ENCODE data around the gene EML2. TPM values are rescaled to one million over a fixed set of nuclear protein-coding genes. Genes with fewer than 3 reads are reported as not detected.

The EML2 gene
- total and polyA plus RNA-seq, 2 of the 8 experiments (the other 6 are each of a cell fraction or from before 2014, with no cell fraction given): 28.8 to 29.4 TPM

DNA sequence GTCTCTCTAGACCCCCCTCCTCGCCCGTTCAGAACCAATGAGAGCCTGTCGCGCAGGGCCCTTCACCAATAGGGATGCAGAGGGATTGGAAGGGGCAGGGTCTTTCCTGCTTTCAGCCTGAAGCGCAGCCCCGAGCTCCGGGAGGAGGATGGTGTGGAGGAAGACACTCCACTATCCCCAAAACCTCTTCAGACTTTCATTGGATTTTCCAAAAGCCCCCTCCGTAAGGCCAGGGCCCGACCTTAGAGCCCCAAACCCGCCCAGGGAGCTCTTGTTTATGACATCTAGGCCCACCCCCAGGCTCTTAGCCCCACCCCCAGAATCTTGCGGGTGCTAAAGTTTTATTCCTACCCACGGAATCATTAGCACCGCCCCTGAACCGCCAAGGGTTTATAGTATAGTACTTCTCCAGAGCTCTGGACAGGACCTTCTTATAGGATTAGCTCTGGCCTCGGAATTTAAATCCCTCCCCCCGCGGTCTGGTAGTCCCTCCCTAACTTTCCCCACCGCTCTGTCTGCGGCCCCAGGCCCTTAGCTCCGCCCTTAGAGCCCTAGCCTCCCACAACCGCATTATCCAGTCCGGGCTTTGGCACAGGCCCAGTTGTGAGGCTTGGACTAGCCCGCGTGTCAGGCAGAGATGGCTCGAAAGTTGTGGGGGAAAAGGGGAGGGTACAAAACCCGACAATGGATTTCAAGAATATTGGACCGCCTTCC is 6.6 kb upstream of the EML2 start (continued):
- no peak for TF ChIP-seq NANOG (IDR thresholded peaks at IDR 0.05; ENCODE audit: insufficient read depth, low read depth, low read length, poor library complexity, severe bottlenecking)
- TF ChIP-seq SIRT6 (IDR thresholded peaks at IDR 0.05; ENCODE audit: low read length): no peak
- peak; percentile 99 for TF ChIP-seq SP1 (IDR thresholded peaks at IDR 0.05; ENCODE audit: low read depth, low read length)
- TF ChIP-seq TAF7 (optimal IDR thresholded peaks at IDR 0.05; ENCODE audit: borderline replicate concordance, low read depth, low read length): no peak
- no peak for TF ChIP-seq ASH2L (IDR thresholded peaks at IDR 0.05; ENCODE audit: low read length)
- no peak for TF ChIP-seq FOSL1 (IDR thresholded peaks at IDR 0.05; ENCODE audit: insufficient read depth, low read depth, low read length)
- TF ChIP-seq SAP30 (IDR thresholded peaks at IDR 0.05; ENCODE audit: insufficient read depth, insufficient replicate concordance, low read length): no peak

Data from H1 (cell line).